NOMO-1 (cell line): ENCODE data around the gene APBB2.
A peak's percentile ranks its signal among the peaks of the same experiment; 100 is the strongest.

Experiments
- DNase-seq, 2 experiments: peaks; one replicate each; lab custom pipeline; 2025; ENCODE audit not compliant: unreplicated experiment in 2 of 2; lab: John Stamatoyannopoulos, UW

APBB2 gene

GRCh38 chr4:41216294-41217019 is 2.1 kb upstream of the APBB2 start:
- peak; percentile 18 to 28 for DNase-seq

DNA sequence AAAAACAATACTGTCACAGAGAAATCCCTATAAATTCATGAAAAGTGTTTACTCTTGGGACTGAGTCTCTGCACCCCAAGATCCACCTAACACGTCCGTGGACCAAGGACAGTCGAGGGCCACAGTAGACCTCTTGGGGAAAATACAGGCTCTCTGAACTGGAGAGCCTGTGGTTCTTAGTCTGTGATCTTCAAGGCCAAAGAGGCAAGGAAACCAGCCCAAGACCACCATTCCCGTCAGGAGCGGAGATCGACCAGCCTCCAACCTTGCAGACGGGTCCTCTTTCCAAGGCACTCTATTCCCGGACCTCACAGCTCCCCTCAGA is 1.6 kb upstream of the APBB2 start:
- no peak for DNase-seq

GRCh38 chr4:41215155-41215554 is 813 bp upstream of the APBB2 start:
- DNase-seq = no peak

DNA sequence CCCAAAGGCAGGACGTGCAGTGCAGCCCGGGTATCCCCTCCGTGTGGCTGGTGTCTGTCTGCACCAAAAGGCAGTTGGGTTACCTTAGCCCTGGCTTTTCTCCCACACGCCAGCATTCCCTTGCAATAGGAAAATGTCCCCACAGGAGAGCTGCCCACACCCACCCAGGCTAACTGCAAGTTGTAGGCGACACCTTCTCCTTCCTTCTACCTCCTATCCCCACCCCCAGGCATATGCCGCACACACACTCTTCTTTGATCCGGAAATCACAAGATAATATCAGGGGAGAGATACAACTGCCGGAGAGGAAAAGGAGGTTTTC is 444 bp upstream of the APBB2 start:
- no peak for DNase-seq

DNA sequence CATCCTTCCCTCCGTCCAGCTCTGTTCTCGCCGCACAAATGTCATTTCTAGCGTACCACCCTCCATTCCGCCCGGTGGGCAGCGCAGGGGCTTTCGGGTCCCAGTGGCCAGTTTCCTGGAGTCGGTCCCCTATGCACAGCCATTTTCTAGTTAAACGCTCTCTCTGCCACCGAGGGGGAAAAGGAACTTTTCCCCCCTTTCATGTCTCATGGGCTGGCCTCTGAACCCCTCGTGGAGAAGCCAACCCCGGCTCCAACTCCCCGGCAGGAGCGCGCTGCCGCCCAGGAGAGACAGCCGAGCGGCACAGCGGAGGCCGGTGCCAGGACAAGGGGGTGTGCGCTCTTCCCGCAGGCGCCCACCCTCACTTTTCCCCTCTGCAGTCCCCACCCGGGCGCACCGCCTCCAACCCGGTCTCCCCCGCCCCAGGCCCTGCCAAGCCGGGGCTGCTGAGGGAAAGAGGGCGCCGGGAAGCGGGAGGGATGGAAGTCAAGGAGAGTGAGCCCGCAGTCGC is 662 bp downstream of the APBB2 start:
- DNase-seq = no peak

DNA sequence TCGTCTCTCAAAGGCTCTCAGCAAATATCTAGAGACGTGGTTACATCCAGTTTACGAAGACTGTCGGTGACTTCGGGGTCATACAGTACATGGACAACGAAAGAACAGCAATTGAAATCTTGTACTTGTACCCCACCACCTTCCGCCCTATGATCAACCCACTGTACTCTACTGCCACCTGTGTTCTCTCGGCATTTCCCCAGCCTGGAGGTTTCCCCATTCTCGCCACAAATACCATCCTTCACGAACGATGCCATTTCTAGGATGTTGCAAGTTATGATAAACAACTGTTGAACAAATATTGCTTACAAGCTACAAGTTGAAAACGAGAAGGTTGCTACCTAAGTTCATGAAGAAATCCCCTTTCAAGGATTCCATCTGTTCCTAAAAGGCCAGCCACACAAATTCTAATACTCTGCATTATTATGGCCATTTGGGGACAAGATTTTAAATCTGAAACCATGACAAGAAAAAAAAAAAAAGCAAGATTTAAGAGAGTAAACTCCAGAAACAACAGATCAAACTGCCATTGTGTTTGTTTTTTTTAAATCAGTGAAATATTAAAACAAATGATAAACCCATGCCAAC is 1.6 kb downstream of the APBB2 start:
- peak; percentile 39 to 61 for DNase-seq

GRCh38 chr4:41211951-41212615 is 2.3 kb downstream of the APBB2 start:
- no peak for DNase-seq

GRCh38 chr4:41209901-41210300 is 4.4 kb downstream of the APBB2 start:
- DNase-seq = no peak

GRCh38 chr4:41209187-41209586 is 5.2 kb downstream of the APBB2 start:
- no peak for DNase-seq

GRCh38 chr4:41207291-41207831 is 7.0 kb downstream of the APBB2 start:
- no peak for DNase-seq

DNA sequence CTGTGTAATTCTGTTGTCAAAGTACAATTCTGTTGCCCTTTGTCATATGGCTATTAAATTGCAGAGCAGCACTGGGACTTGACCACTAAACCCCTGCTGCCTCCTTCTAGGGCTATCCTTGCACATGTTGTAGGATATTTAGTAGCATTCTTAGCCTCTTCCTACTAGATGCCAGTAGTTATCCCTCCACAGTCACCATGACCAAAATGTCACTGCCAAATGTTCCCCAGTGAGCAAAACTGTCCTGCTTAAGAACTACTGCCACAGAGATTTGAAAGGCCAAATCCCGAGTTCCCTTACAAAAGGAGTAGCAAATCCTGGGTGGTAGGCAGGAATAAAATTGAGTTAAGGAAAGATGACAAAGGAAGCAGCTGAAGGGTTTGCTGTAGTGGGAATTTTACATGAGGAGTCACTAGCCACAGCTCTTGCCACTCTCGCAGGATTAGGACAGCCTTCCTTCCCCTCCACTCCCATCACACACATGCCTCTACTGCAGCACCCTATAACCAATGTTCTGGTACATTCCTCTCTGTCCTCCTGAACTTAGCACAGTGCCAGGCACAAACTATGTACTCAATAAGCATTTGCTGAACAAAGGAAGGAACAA is 8.4 kb downstream of the APBB2 start:
- DNase-seq = no peak

- no peak for DNase-seq
These were observed 9.2 kb downstream of the APBB2 start for GRCh38 chr4:41205130-41205529.

DNA sequence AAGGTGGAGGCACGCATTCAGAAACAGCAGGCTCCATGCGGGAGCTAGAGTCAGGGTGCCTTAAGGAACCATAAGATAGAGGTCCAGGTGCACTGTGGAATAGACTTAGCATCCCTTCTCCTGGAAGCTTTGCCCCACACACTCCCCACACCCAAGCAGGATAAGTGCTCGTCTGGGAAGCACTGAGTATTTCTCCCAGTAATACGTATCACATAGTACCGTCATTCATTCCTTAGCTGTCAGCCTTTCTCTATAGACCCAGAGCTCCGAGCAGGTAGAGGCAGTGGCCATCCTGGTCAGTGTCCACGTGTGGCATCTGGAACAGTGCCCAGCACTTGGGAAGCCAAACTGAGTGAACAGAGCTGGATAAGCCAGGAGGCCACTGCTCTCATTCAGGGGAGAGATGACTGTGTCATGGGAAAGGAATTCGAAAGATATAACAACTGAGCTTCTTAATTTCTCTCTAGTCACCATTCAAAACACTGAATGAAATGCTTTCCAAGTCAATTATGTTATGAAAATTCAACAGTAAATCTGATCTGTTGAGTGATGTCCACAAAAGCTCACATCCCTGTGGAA is 9.9 kb downstream of the APBB2 start:
- DNase-seq = no peak

- no peak for DNase-seq
These were observed 10.5 kb downstream of the APBB2 start for GRCh38 chr4:41203841-41204240.

DNA sequence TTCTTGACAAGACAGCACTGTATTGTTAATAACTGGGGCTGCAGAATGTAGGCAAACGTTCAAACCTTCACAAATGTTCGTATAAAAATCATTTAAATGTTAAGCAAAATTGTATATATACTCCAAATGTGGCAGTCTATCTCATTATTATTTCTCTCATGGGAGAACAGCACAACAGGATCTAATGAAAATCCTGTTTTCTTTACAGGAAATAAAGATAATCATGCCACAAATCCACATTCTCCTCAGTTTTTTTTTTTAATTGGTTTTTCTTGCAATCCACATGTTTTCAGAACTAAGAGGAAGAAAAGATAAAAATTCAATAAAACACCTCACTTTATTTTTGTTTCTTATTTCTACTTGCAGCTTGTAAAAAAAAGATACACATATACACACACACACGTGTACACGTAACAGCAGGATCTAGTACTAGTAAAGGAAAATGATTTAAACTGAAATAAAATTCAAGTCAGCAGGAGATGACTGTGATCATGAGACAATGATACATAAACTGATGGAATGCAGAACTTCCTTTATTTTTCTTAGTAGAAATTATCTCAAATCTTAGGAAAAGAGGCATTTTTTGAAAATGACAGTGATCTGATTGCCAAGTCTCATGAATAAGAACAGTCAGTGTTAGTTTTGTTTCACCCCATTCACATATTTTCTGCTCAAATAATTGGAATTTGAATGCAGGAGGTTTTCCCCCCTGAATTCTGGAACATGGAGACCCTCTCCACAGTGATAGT is 11.3 kb downstream of the APBB2 start:
- DNase-seq = no peak

- no peak for DNase-seq
These were observed 12.0 kb downstream of the APBB2 start for GRCh38 chr4:41202356-41202755.

- no peak for DNase-seq
These were observed 13.8 kb downstream of the APBB2 start for GRCh38 chr4:41200486-41201017.

- no peak for DNase-seq
These were observed 14.6 kb downstream of the APBB2 start for GRCh38 chr4:41199788-41200187.

DNA sequence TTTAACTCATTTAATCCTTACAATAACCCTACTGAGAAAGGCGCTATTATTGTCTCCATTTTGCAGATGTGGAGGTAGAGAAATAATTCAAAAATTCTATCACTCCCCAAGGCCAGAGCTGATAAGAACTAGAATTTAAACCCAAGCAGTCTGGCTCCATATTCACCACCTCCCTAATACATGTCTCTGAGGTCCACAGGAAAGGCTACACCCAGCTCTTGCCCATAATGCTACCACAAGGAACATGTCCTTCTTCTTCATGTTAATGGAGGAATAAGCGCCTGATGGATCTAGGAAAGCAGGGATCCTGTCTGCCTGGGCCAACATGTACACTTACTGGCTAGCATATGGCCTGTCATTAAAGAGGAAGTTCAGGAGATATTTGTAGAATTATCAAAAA is 16.3 kb downstream of the APBB2 start:
- no peak for DNase-seq

- DNase-seq = no peak
These were observed 16.8 kb downstream of the APBB2 start for GRCh38 chr4:41197495-41197894.
